ENCODE results near the gene F3.

- no peak for TF ChIP-seq POLR2AphosphoS5 (IDR thresholded peaks at IDR 0.05; ENCODE audit: low read depth)
- no peak for TF ChIP-seq CTCF (IDR thresholded peaks at IDR 0.05; ENCODE audit: insufficient read depth, low read length)
- no peak for TF ChIP-seq REST (IDR thresholded peaks at IDR 0.05; ENCODE audit: insufficient replicate concordance, low read depth)
Measured at GRCh38 chr1:94530373-94530878, 11.1 kb downstream of the F3 start.

All from HL-60 (cell line).